Nephron progenitor cell (in vitro differentiated cells): ENCODE measurements around the gene USP10.

Experiments
- DNase-seq: peaks from one replicate; pipeline ENCODE4 v3.0.0; 2021
- H3K27ac Mint-ChIP-seq: 2 replicates; pipeline ENCODE4 v1.8.0; 2021; ENCODE audit warnings: mild to moderate bottlenecking, moderate library complexity, mixed read lengths
- H3K27me3 Mint-ChIP-seq: 2 replicates; pipeline ENCODE4 v1.8.0; 2021; ENCODE audit warnings: mild to moderate bottlenecking, low read depth, mixed read lengths; ENCODE audit not compliant: poor library complexity
- H3K36me3 Mint-ChIP-seq: 2 replicates; pipeline ENCODE4 v1.8.0; 2021; ENCODE audit warnings: low read depth, mixed read lengths
- H3K4me1 Mint-ChIP-seq: 2 replicates; pipeline ENCODE4 v1.8.0; 2021; ENCODE audit warnings: mixed read lengths
- H3K4me3 Mint-ChIP-seq: 2 replicates; pipeline ENCODE4 v1.8.0; 2021; ENCODE audit warnings: mild to moderate bottlenecking, moderate library complexity, mixed read lengths
- H3K9me3 Mint-ChIP-seq: 2 replicates; pipeline ENCODE4 v1.8.0; 2021; ENCODE audit warnings: mild to moderate bottlenecking, moderate library complexity, mixed read lengths
- CTCF ChIP-seq: fragments of 200-600 bp; sonication (generic); IDR thresholded peaks from 2 replicates; pipeline ENCODE4 v1.5.0; 2021; ENCODE audit warnings: antibody characterized with exemption

The USP10 gene

GRCh38 chr16:84735849-84736586, 36.2 kb downstream of the USP10 start:
- Mint-ChIP-seq H3K27me3 (no peaks in the 10 kb centered on the region), H3K9me3 (no peaks in the 10 kb centered on the region), H3K4me3 (no peak overlapping the region), H3K4me1 (peaks cover 31% of the 10 kb centered on the region), H3K27ac (peak overlapping the region; percentile 72), H3K36me3 (peaks cover 47% of the 10 kb centered on the region)
- DNase-seq = no peak
- TF ChIP-seq CTCF = no peak

GRCh38 chr16:84737192-84738011, 37.6 kb downstream of the USP10 start:
- Mint-ChIP-seq H3K27me3 (no peaks in the 10 kb centered on the region), H3K36me3 (peaks cover 41% of the 10 kb centered on the region), H3K4me3 (no peak overlapping the region), H3K4me1 (peaks cover 36% of the 10 kb centered on the region), H3K27ac (peak overlapping the region; percentile 62), H3K9me3 (no peaks in the 10 kb centered on the region)
- DNase-seq = no peak
- TF ChIP-seq CTCF = no peak

- no peaks in the 10 kb centered on the region for H3K27me3 Mint-ChIP-seq
- no peak overlapping the region for H3K4me3 Mint-ChIP-seq
- H3K36me3 Mint-ChIP-seq = peaks cover 37% of the 10 kb centered on the region
- peaks cover 40% of the 10 kb centered on the region for H3K4me1 Mint-ChIP-seq
- H3K27ac Mint-ChIP-seq = no peak overlapping the region
- DNase-seq = peak; percentile 77
- no peaks in the 10 kb centered on the region for H3K9me3 Mint-ChIP-seq
- peak; percentile 85 for TF ChIP-seq CTCF
These were observed 38.6 kb downstream of the USP10 start for GRCh38 chr16:84738255-84739038.

- no peak for TF ChIP-seq CTCF
- no peaks in the 10 kb centered on the region for H3K9me3 Mint-ChIP-seq
- peak overlapping the region; percentile 47 for H3K27ac Mint-ChIP-seq
- no peaks in the 10 kb centered on the region for H3K27me3 Mint-ChIP-seq
- peaks cover 35% of the 10 kb centered on the region for H3K36me3 Mint-ChIP-seq
- peaks cover 46% of the 10 kb centered on the region for H3K4me1 Mint-ChIP-seq
- H3K4me3 Mint-ChIP-seq = no peak overlapping the region
- DNase-seq = no peak
These were observed 39.7 kb downstream of the USP10 start for GRCh38 chr16:84739349-84740124.

GRCh38 chr16:84740596-84741116, 40.9 kb downstream of the USP10 start:
- no peak for DNase-seq
- H3K27me3 Mint-ChIP-seq = no peaks in the 10 kb centered on the region
- H3K4me3 Mint-ChIP-seq = no peak overlapping the region
- H3K4me1 Mint-ChIP-seq = peaks cover 53% of the 10 kb centered on the region
- H3K36me3 Mint-ChIP-seq = peaks cover 34% of the 10 kb centered on the region
- no peak overlapping the region for H3K27ac Mint-ChIP-seq
- no peaks in the 10 kb centered on the region for H3K9me3 Mint-ChIP-seq
- TF ChIP-seq CTCF = no peak
